HEK293 (cell line): ENCODE measurements around the gene ZBTB38.
A peak's percentile ranks its signal among the peaks of the same experiment; 100 is the strongest.

Experiments
- CTCF ChIA-PET: fragments of 350-600 bp; formaldehyde crosslinking; extraction: SDS; loops from one replicate; lab custom pipeline; 2021; ENCODE audit warnings: antibody characterized with exemption; lab: Yijun Ruan, JAX
- POLR2A ChIA-PET: fragments of 300-600 bp; formaldehyde crosslinking; extraction: SDS; loops from one replicate; lab custom pipeline; 2020; ENCODE audit warnings: antibody characterized with exemption, inconsistent platforms; lab: Yijun Ruan, JAX
- H3K27ac ChIP-seq: fragments of 200-500 bp; sonication (Bioruptor generic); 2 replicates; pipeline ENCODE4 v1.5.1; 2014; ENCODE audit warnings: low read depth, low read length, control low read depth, inconsistent platforms; ENCODE audit errors: extremely low read depth
- H3K36me3 ChIP-seq, 2 experiments: fragments of 200-500 bp in 1 of 2; sonication (Bioruptor generic) in 1 of 2; 1 replicate in 1 of 2; 2 replicates in 1 of 2; pipeline ENCODE4 v1.5.1; 2014 to 2017; ENCODE audit warnings: inconsistent platforms in 2 of 2, low read length in 2 of 2; ENCODE audit not compliant: control insufficient read depth in 2 of 2, insufficient read depth in 1 of 2
- H3K4me1 ChIP-seq: fragments of 200-500 bp; sonication (Bioruptor generic); 2 replicates; pipeline ENCODE4 v1.5.1; 2014; ENCODE audit warnings: mild to moderate bottlenecking, low read length, inconsistent platforms; ENCODE audit not compliant: control insufficient read depth, insufficient read depth
- H3K4me3 ChIP-seq: 2 replicates; pipeline ENCODE4 v1.5.1; 2011; ENCODE audit warnings: low read depth, mild to moderate bottlenecking, control low read depth, low read length, moderate library complexity
- H3K9me3 ChIP-seq: fragments of 200-500 bp; sonication (Bioruptor generic); 2 replicates; pipeline ENCODE4 v1.5.1; 2014; ENCODE audit warnings: low read depth, low read length, inconsistent platforms; ENCODE audit not compliant: control insufficient read depth, insufficient read depth
- GLI2 ChIP-seq: fragments of 450-650 bp; formaldehyde crosslinking; IDR thresholded peaks from 2 replicates; pipeline ENCODE4; 2017; ENCODE audit warnings: missing biosample characterization, missing genetic modification characterization, low read depth, borderline replicate concordance
- HIC1 ChIP-seq: fragments of 450-650 bp; formaldehyde crosslinking; IDR thresholded peaks from 2 replicates; pipeline ENCODE4 v1.5.1; 2016; ENCODE audit warnings: missing biosample characterization, missing genetic modification characterization
- HOXA7 ChIP-seq: sonication (generic); formaldehyde crosslinking; IDR thresholded peaks from 2 replicates; pipeline ENCODE4 v1.8.1; 2022; ENCODE audit warnings: missing genetic modification reagents, borderline replicate concordance
- KLF1 ChIP-seq: fragments of 450-650 bp; formaldehyde crosslinking; IDR thresholded peaks from 2 replicates; pipeline ENCODE4 v1.5.1; 2016; ENCODE audit warnings: missing biosample characterization, missing genetic modification characterization
- MEIS1 ChIP-seq: sonication (generic); formaldehyde crosslinking; IDR thresholded peaks from 2 replicates; pipeline ENCODE4 v1.8.1; 2022; ENCODE audit warnings: missing genetic modification reagents, mild to moderate bottlenecking, borderline replicate concordance
- PATZ1 ChIP-seq: fragments of 450-650 bp; formaldehyde crosslinking; IDR thresholded peaks from 2 replicates; pipeline ENCODE4 v1.5.1; 2016; ENCODE audit warnings: missing biosample characterization, missing genetic modification characterization
- ZNF16 ChIP-seq: fragments of 450-650 bp; formaldehyde crosslinking; IDR thresholded peaks from 2 replicates; pipeline ENCODE4 v1.5.1; 2016; ENCODE audit warnings: low read depth, missing biosample characterization, missing genetic modification characterization
- ZNF174 ChIP-seq: fragments of 450-650 bp; formaldehyde crosslinking; IDR thresholded peaks from 2 replicates; pipeline ENCODE4 v1.5.0; 2017; ENCODE audit warnings: missing biosample characterization, mild to moderate bottlenecking, missing genetic modification characterization
- ZNF175 ChIP-seq: fragments of 450-650 bp; formaldehyde crosslinking; IDR thresholded peaks from 2 replicates; pipeline ENCODE4 v1.5.1; 2016; ENCODE audit warnings: missing biosample characterization, missing genetic modification characterization
- ZNF24 ChIP-seq: fragments of 450-650 bp; formaldehyde crosslinking; IDR thresholded peaks from 2 replicates; pipeline ENCODE4 v1.5.1; 2016; ENCODE audit warnings: missing biosample characterization, missing genetic modification characterization
- ZNF274 ChIP-seq, 2 experiments: fragments of 200-500 bp in 1 of 2; fragments of 450-650 bp in 1 of 2; sonication (Bioruptor generic) in 1 of 2; formaldehyde crosslinking in 1 of 2; IDR thresholded peaks; 2 replicates each; pipeline versions ENCODE4 v1.5.1 to v1.6.1; 2014 to 2016; ENCODE audit warnings: borderline replicate concordance in 1 of 2, inconsistent platforms in 1 of 2, low read length in 1 of 2, missing biosample characterization in 1 of 2, missing genetic modification characterization in 1 of 2
- ZNF335 ChIP-seq: fragments of 450-650 bp; formaldehyde crosslinking; conservative IDR thresholded peaks from 2 replicates; pipeline ENCODE4 v1.5.1; 2016; ENCODE audit warnings: missing biosample characterization, missing genetic modification characterization
- ZNF362 ChIP-seq: fragments of 450-650 bp; formaldehyde crosslinking; IDR thresholded peaks from 2 replicates; pipeline ENCODE4 v1.5.1; 2016; ENCODE audit warnings: missing biosample characterization, missing genetic modification characterization
- ZNF366 ChIP-seq: fragments of 450-650 bp; formaldehyde crosslinking; conservative IDR thresholded peaks from 2 replicates; pipeline ENCODE4 v1.5.1; 2016; ENCODE audit warnings: missing biosample characterization, missing genetic modification characterization
- ZNF404 ChIP-seq: fragments of 450-650 bp; formaldehyde crosslinking; IDR thresholded peaks from 2 replicates; pipeline ENCODE4 v1.5.1; 2017; ENCODE audit warnings: missing biosample characterization, missing genetic modification characterization
- ZNF449 ChIP-seq: fragments of 450-650 bp; formaldehyde crosslinking; IDR thresholded peaks from 2 replicates; pipeline ENCODE4 v1.5.1; 2017; ENCODE audit warnings: missing biosample characterization, mild to moderate bottlenecking, missing genetic modification characterization, moderate library complexity
- ZNF548 ChIP-seq: fragments of 450-650 bp; formaldehyde crosslinking; IDR thresholded peaks from 2 replicates; pipeline ENCODE4 v1.5.1; 2016; ENCODE audit warnings: missing biosample characterization, missing genetic modification characterization
- ZNF629 ChIP-seq: fragments of 450-650 bp; formaldehyde crosslinking; IDR thresholded peaks from 2 replicates; pipeline ENCODE4 v1.5.1; 2017; ENCODE audit warnings: missing biosample characterization, missing genetic modification characterization
- ZNF639 ChIP-seq: fragments of 450-650 bp; formaldehyde crosslinking; IDR thresholded peaks from 2 replicates; pipeline ENCODE4 v1.5.1; 2016; ENCODE audit warnings: missing biosample characterization, missing genetic modification characterization
- ZNF660 ChIP-seq: fragments of 450-650 bp; IDR thresholded peaks from 2 replicates; pipeline ENCODE4 v1.5.1; 2018; ENCODE audit warnings: missing biosample characterization, mild to moderate bottlenecking, missing genetic modification characterization
- ZNF664 ChIP-seq: fragments of 450-650 bp; formaldehyde crosslinking; IDR thresholded peaks from 2 replicates; pipeline ENCODE4 v1.5.1; 2016; ENCODE audit warnings: missing biosample characterization, missing genetic modification characterization
- ZNF677 ChIP-seq: fragments of 450-650 bp; IDR thresholded peaks from 2 replicates; pipeline ENCODE4 v1.5.0; 2018; ENCODE audit warnings: missing biosample characterization, mild to moderate bottlenecking, missing genetic modification characterization, moderate library complexity
- ZSCAN30 ChIP-seq: fragments of 450-650 bp; IDR thresholded peaks from 2 replicates; pipeline ENCODE4 v1.5.1; 2018; ENCODE audit warnings: missing biosample characterization, mild to moderate bottlenecking, missing genetic modification characterization, moderate library complexity
- ZSCAN4 ChIP-seq: fragments of 450-650 bp; formaldehyde crosslinking; IDR thresholded peaks from 2 replicates; pipeline ENCODE4 v1.5.1; 2017; ENCODE audit warnings: missing biosample characterization, missing genetic modification characterization

ZBTB38 gene

GRCh38 chr3:141412087-141412935 is 44.0 kb downstream of the ZBTB38 start (continued):
- 0 out of 2 replicates have a peak, but pooled peaks have one; percentile 24 for TF ChIP-seq ZNF639 (tag by site-specific recombination)

GRCh38 chr3:141412936-141413354 is 44.6 kb downstream of the ZBTB38 start:
- H3K27ac ChIP-seq: peak overlapping the region; percentile 18; the same call in 1 of the 2 replicates

GRCh38 chr3:141413391-141413790 is 45.1 kb downstream of the ZBTB38 start:
- no peak overlapping the region; the same call in 1 of the 2 replicates for H3K27ac ChIP-seq
- H3K4me1 ChIP-seq: peaks cover 18% of the 10 kb centered on the region
- CTCF ChIA-PET: interaction anchor here (0.7 to 1.4 kb wide), 3 partner anchors 10 to 109 kb away, joined by 3 to 4 read pairs (median 3); no protein-coding TSS in a partner anchor

More at GRCh38 chr3:141412936-141413354, 44.6 kb downstream of the ZBTB38 start:
- TF ChIP-seq HOXA7 (no peak), ZSCAN4 (no peak), ZNF404 (no peak), ZNF366 (no peak), ZNF664 (no peak), ZNF175 (tag by site-specific recombination) (no peak), ZNF16 (no peak), ZNF677 (no peak), MEIS1 (CRISPR knock-in tag) (no peak), GLI2 (no peak), ZNF24 (no peak), ZNF449 (tag by site-specific recombination) (no peak), KLF1 (no peak), ZNF274 (IDR thresholded peaks at IDR 0.05; ENCODE audit: low read length) (no peak), ZNF274 (tag by site-specific recombination; IDR thresholded peaks at IDR 0.05; ENCODE audit: borderline replicate concordance) (no peak)
- Histone ChIP-seq H3K4me3 (no peak overlapping the region), H3K36me3 (peaks cover 0 to 23% of the 10 kb centered on the region in 2 experiments; a peak in 1 of 3 replicates), H3K9me3 (no peaks in the 10 kb centered on the region), H3K4me1 (peaks cover 18% of the 10 kb centered on the region)
- ChIA-PET POLR2A (interaction anchor here (1.2 kb wide), 1 partner anchor 101 kb away, joined by 6 read pairs; no protein-coding TSS in a partner anchor), CTCF (interaction anchor here (0.7 to 1.4 kb wide), 4 partner anchors 9 to 109 kb away, joined by 3 to 4 read pairs (median 4); no protein-coding TSS in a partner anchor)

More at GRCh38 chr3:141413391-141413790, 45.1 kb downstream of the ZBTB38 start:
- peaks cover 0 to 23% of the 10 kb centered on the region in 2 experiments; a peak in 1 of 3 replicates for H3K36me3 ChIP-seq
- TF ChIP-seq ZNF629 (tag by site-specific recombination) (peak; percentile 66; the same call in 1 of the 2 replicates), ZNF335 (tag by site-specific recombination) (no peak), ZSCAN30 (no peak), ZNF362 (tag by site-specific recombination) (no peak), ZNF548 (tag by site-specific recombination) (no peak), PATZ1 (tag by site-specific recombination) (no peak), ZNF174 (tag by site-specific recombination) (no peak), ZNF660 (no peak), HIC1 (tag by site-specific recombination) (no peak)
- TF ChIP-seq, all 188 proteins: peak for 1
- POLR2A ChIA-PET: interaction anchor here (1.2 kb wide), 1 partner anchor 102 kb away, joined by 6 read pairs; no protein-coding TSS in a partner anchor
- no peak overlapping the region for H3K4me3 ChIP-seq
- no peaks in the 10 kb centered on the region for H3K9me3 ChIP-seq
